GM18499 (cell line): Measurements from ENCODE around the gene TMX3.

Source experiments
- ATAC-seq: cut with Tn5 transposase; IDR thresholded peaks from one replicate; pipeline ENCODE4 v1.9.1; 2021; ENCODE audit warnings: moderate number of reproducible peaks; ENCODE audit not compliant: insufficient read depth, unreplicated experiment

TMX3 gene

GRCh38 chr18:68714366-68714711 lies 569 bp downstream of the TMX3 start:
- ATAC-seq = no peak

GRCh38 chr18:68713796-68714195 lies 1.1 kb downstream of the TMX3 start:
- ATAC-seq = no peak

- no peak for ATAC-seq
Observed at GRCh38 chr18:68713131-68713530, 1.8 kb downstream of the TMX3 start.

- no peak for ATAC-seq
Observed at GRCh38 chr18:68707646-68708045, 7.3 kb downstream of the TMX3 start.

DNA sequence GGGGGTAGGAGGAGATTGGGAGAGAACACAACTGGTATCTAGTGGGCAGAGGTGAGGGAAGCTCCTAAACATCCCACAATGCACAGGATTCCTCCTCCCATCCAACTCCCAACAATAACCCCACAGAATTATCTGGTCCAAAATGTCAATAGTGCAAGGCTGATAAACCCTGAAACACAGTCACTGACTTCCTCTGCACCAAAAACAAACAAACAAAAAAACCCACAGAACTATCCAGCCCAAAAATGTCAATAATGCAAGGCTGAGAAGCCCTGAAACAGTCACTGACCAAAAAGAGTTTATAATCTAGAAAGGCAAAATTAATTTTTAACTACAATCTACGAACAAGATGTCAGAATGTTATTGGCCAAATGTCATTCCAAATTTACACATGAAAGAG lies 9.8 kb downstream of the TMX3 start:
- no peak for ATAC-seq

GRCh38 chr18:68703326-68703725 lies 11.6 kb downstream of the TMX3 start:
- no peak for ATAC-seq

GRCh38 chr18:68701353-68701752 lies 13.6 kb downstream of the TMX3 start:
- ATAC-seq = no peak

- ATAC-seq = no peak
Observed at GRCh38 chr18:68699043-68699442, 15.9 kb downstream of the TMX3 start.

DNA sequence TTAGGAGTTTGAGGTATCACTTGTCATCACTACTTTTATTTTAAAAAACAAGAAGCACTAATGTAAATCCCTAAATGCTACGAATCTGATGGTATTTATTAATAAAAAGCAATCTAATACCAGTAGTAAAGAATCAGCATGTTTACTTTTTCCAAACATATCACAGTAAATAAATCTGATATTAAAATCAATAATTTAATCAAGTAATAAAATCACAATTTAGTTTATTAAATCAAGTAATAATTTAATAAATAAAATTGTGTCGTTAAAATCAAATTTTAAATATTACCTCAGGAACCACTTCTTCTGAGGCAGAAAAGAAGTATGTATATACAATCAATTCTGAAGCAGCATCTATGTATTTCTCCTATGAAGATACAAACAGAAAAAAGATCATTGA lies 18.0 kb downstream of the TMX3 start:
- no peak for ATAC-seq

DNA sequence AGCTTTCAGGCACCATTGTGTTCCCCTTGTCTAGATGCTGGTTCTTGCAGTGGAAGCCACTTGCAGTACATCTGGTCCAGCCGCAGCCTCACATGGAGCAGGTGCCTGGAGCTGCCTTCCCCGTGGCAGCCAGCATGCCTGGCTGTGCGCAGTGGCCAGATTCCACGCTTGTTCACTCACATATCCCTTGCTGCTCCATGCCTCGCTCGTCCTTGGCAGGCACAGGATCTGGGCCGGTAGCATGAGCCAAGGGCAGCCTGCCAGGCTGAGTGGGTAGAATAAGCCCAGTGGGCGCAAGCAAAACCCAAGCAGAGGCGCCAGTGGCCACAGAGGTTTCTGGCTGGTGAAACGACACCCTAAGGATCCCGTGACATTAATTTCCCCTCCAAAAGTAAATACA lies 20.6 kb downstream of the TMX3 start:
- no peak for ATAC-seq

DNA sequence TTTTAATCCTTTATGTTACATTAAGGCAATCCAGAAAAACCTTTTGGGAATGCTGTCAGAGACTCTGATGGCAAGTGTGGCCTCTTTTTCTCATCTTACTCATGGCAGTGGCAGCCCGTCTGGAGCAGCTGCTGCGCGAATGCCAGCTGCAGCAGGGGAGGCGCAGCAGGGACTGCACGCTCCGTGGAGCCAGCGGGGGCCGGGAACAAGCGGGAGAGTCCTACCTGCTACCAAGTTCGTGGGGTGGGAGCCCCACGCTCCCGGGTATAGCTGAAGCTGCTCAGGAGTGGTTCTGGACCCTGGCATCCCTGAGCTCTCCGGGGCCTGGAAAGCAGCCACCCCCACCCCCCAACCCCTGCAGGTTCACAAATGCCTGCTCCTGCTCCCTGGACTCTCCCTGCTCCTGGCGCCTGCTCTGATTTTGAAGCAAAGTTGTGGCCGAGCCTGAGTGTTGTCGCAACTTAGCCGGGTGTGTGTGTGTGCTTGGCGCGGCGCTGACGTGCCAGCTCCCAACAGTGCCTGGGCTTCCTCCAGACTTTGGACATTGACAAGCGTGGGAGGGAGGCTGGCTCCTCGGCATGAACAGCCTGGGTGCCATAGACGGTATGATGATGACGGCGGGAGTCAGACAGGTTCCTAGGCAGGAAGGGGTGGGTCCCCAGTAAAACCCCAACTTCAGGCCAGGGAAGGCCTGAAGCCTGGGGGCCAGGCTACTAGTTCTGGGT lies 21.7 kb downstream of the TMX3 start:
- no peak for ATAC-seq

GRCh38 chr18:68679528-68679927 lies 35.4 kb downstream of the TMX3 start:
- no peak for ATAC-seq

DNA sequence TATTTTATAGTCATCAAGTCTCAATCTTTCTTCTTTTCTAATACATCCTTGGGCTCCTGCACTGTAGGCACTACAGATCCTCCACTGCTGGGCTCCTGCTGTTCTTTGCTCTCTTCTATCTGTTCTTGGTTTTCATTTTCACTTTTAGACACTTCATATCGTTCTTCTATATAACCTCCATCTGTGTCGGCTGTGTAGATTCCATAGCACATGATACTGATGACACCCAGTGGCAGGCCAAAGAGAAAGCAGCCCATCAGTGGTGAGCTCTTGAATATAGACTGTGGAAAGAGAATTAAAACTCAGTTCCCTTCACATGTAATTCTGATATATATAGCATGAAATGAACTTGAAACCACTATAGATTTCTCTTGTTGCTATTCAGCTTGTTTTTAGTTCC lies 38.0 kb downstream of the TMX3 start:
- ATAC-seq = no peak

DNA sequence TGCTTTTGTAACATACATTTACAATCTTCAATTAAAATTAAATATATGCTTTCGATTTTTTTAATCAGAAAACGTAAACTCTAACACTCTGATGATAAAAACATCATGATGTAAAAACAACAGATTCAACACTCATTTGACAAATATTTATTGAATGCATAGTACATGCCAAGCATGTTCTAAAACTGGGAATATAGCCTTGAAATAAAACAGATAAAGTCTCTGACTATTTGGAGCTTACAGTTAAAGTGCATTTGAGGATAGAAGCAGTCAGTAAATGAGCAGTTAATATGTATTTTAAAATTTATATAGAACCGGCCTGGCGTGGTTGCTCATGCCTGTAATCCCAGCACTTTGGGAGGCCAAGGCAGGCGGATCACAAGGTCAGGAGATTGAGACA lies 47.8 kb downstream of the TMX3 start:
- ATAC-seq = no peak

- ATAC-seq = no peak
Observed at GRCh38 chr18:68666381-68666780, 48.5 kb downstream of the TMX3 start.

DNA sequence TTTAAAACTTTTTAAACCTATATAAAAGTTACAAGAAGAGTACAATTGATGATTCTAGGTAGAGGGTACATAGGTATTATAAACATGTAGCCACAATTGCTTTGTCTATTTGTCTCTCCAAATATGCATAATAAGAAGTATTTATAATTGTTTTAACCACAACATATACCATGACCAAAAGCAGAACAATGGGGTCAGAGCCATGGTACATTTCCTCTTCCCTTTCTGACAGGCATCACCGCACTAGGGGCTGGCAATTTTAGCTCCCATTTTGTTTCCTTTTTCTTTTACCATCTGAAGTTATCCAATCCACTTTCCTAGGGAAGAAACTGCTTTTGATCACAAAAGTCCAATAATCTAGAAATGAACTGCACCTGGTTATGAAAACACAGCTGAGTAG lies 49.3 kb downstream of the TMX3 start:
- ATAC-seq = no peak

DNA sequence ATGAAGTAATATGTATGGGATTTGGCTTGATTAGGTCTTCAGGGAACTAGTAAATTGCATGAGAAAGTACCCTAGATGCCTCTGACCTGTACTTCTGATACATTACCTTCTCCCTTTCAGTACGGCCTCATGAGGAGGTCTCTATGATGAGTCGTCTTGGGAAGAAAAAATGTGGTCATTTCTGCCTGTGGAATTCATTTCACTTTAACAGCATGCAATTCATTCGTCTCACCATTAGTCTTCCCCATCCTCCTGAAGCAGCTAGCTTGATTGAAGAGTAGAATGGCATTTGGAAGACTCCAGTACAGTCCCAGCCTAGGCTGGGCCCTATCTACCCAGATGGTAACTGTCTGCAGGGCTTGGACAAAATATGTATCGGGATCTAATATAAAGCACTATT lies 52.2 kb downstream of the TMX3 start:
- ATAC-seq = no peak

GRCh38 chr18:68660354-68661183 lies 54.3 kb downstream of the TMX3 start:
- ATAC-seq = no peak

GRCh38 chr18:68648191-68648590 lies 66.7 kb downstream of the TMX3 start:
- ATAC-seq = no peak

GRCh38 chr18:68642003-68642402 lies 72.9 kb downstream of the TMX3 start:
- ATAC-seq = no peak

GRCh38 chr18:68640861-68641260 lies 74.0 kb downstream of the TMX3 start:
- ATAC-seq = no peak

DNA sequence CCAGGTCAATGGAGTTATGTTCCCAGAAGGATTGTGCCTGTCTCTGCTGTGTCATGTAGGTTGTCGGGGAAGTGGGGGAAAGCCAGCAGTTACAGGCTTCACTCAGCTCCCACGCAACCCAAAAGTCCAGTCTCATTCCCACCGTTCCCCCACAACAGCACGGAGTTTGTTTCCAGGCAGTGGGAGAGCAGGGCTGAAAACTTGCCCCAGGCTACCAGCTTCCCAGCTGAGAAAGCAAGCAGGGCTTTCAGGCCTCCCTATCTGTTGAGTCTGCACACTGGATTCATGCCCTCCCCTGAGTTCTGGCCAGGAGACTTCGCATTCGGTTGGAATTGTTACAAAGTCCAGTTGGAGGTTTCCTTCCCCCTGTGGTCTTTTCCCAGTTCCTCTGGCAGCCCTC lies 76.3 kb downstream of the TMX3 start:
- no peak for ATAC-seq
